ENCODE measurements around the gene PGGHG. TPM values are rescaled to one million over a fixed set of nuclear protein-coding genes. Genes with fewer than 3 reads are reported as not detected.

The PGGHG gene
- polyA plus RNA-seq, 1 experiment, result 13.2 TPM

- CTCF ChIA-PET, result interaction anchor here (1.3 kb wide), 1 partner anchor 25 kb away, joined by 6 read pairs; no protein-coding TSS in a partner anchor
- POLR2A ChIA-PET, result no interaction called here
- Histone ChIP-seq H3K27me3 (ENCODE audit: control insufficient read depth, insufficient read depth, low read length) (peaks cover 31% of the 10 kb centered on the region), H3K4me3 (ENCODE audit: low read depth, low read length) (no peak overlapping the region), H3K36me3 (ENCODE audit: control insufficient read depth, insufficient read depth, low read length) (no peaks in the 10 kb centered on the region)
- TF ChIP-seq CTCF (IDR thresholded peaks at IDR 0.05; ENCODE audit: insufficient read depth, low read depth, low read length), result no peak
- no peak for DNase-seq (ENCODE audit: low read depth)
These were observed 12.7 kb upstream of the PGGHG start for GRCh38 chr11:276219-276618.

- no peak for DNase-seq (ENCODE audit: low read depth)
- no peak for TF ChIP-seq CTCF (IDR thresholded peaks at IDR 0.05; ENCODE audit: insufficient read depth, low read depth, low read length)
- CTCF ChIA-PET, result interaction anchor here (0.6 to 1.1 kb wide), 3 partner anchors 10 to 84 kb away, joined by 3 to 4 read pairs (median 3); no protein-coding TSS in a partner anchor
These were observed 10.7 kb upstream of the PGGHG start, which contains the start of gene NLRP6 for GRCh38 chr11:278001-278951. Gene NLRP6 (plus strand): TSS chr11:278407. CDS start chr11:278570, 163 bp downstream.

GRCh38 chr11:279040-279965, 9.6 kb upstream of the PGGHG start:
- no peak for TF ChIP-seq CTCF (IDR thresholded peaks at IDR 0.05; ENCODE audit: insufficient read depth, low read depth, low read length)
- no peak for DNase-seq (ENCODE audit: low read depth)
- Histone ChIP-seq H3K4me3 (ENCODE audit: low read depth, low read length) (no peak overlapping the region), H3K27me3 (ENCODE audit: control insufficient read depth, insufficient read depth, low read length) (peaks cover 43% of the 10 kb centered on the region), H3K36me3 (ENCODE audit: control insufficient read depth, insufficient read depth, low read length) (no peaks in the 10 kb centered on the region)
- POLR2A ChIA-PET, result no interaction called here
- CTCF ChIA-PET, result interaction anchor here (0.6 to 1.1 kb wide), 2 partner anchors 11 to 28 kb away, joined by 3 to 4 read pairs; no protein-coding TSS in a partner anchor

More at GRCh38 chr11:278001-278951, 10.7 kb upstream of the PGGHG start, which contains the start of gene NLRP6:
- POLR2A ChIA-PET, result no interaction called here
- Histone ChIP-seq H3K4me3 (ENCODE audit: low read depth, low read length) (no peak within 1 kb of the TSS), H3K27me3 (ENCODE audit: control insufficient read depth, insufficient read depth, low read length) (peaks cover 41% of the 10 kb centered on the region), H3K36me3 (ENCODE audit: control insufficient read depth, insufficient read depth, low read length) (no peaks in the 10 kb centered on the region)

DNA sequence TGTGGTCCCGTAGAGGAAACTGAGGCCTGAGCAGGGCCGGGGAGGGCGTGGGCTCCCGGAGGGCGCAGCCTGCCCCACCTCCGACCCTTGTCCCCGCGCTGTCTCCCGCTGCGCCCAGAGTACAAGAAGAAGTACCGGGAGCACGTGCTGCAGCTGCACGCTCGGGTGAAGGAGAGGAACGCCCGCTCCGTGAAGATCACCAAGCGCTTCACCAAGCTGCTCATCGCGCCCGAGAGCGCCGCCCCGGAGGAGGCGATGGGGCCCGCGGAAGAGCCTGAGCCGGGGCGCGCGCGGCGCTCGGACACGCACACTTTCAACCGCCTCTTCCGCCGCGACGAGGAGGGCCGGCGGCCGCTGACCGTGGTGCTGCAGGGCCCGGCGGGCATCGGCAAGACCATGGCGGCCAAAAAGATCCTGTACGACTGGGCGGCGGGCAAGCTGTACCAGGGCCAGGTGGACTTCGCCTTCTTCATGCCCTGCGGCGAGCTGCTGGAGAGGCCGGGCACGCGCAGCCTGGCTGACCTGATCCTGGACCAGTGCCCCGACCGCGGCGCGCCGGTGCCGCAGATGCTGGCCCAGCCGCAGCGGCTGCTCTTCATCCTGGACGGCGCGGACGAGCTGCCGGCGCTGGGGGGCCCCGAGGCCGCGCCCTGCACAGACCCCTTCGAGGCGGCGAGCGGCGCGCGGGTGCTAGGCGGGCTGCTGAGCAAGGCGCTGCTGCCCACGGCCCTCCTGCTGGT, 8.8 kb upstream of the PGGHG start:
- POLR2A ChIA-PET, result no interaction called here
- Histone ChIP-seq H3K4me3 (ENCODE audit: low read depth, low read length) (no peak overlapping the region), H3K27me3 (ENCODE audit: control insufficient read depth, insufficient read depth, low read length) (peaks cover 43% of the 10 kb centered on the region), H3K36me3 (ENCODE audit: control insufficient read depth, insufficient read depth, low read length) (no peaks in the 10 kb centered on the region)
- CTCF ChIA-PET, result no interaction called here
- no peak for DNase-seq (ENCODE audit: low read depth)
- TF ChIP-seq CTCF (IDR thresholded peaks at IDR 0.05; ENCODE audit: insufficient read depth, low read depth, low read length), result no peak
